Measurements from ENCODE around the gene INTS7.
A peak's percentile ranks its signal among the peaks of the same experiment; 100 is the strongest.

Gene INTS7

DNA sequence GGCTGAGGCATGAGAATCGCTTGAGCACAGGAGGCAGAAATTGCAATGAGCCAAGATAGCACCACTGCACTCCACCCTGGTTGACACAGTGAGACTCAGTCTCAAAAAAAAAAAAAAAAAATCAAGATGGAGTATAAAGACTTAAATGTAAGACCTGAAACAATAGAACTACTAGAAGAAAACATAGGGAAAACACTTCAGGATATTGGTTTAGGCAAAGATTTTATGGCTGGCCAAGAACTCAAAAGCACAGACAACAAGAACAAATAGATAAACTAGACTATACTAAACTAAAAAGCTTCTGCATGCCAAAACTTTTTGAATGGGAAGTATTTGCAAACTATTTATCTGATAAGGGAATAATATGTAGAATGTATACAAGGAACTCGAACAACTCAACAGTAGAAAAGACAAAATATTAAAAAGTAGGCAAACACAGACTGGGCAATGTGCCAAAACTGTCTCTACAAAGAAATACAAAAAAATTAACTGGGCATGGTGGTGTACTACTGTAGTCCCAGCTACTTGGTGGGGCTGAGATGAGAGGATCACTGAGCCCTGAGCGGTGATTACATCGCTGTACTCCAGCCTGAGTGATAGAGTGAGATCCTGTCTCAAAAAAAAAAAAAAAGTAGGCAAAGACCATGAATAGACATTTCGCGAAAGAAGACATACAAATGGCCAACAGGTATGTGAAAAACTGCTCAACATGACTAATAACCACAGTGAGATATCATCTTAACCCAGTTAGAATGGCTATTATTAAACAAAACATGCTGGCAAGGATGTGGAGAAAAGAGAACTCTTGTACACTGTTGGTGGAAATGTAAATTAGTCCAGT, 25.5 kb upstream of the INTS7 start:
- peaks cover 43% of the 10 kb centered on the region for H3K36me3 ChIP-seq (ENCODE audit: insufficient read depth, low read length)

DNA sequence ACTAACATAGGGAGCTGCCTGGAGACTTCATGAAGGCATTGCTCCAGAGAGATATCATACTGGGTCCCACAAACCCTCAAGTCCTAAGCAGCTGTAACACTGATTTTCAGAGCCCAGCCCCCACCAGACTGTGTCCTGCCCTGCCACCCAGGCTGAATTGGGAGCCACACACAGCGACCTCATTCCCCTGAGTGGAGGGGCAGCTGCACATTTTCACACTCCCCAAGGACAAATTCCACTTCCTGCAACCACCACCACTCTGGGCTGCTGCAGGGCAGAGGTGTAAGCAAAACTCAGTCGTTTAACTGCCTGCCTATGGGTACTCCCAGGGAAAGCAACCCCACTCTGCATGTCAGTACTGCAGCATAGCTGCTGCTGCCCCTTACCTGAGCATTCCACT, 20.0 kb upstream of the INTS7 start:
- H3K4me3 ChIP-seq (ENCODE audit: low read length), result no peak overlapping the region
- H2AFZ ChIP-seq (ENCODE audit: low read depth, low read length), result no peak overlapping the region
- H3K9me3 ChIP-seq (ENCODE audit: low read length), result peaks cover 16% of the 10 kb centered on the region
- peaks cover 64% of the 10 kb centered on the region for H3K36me3 ChIP-seq (ENCODE audit: insufficient read depth, low read length)
- no peaks in the 10 kb centered on the region for H3K27me3 ChIP-seq (ENCODE audit: insufficient read depth, low read length)
- H3K4me1 ChIP-seq (ENCODE audit: insufficient read depth, low read length), result no peaks in the 10 kb centered on the region

More for the DNA sequence above, 25.5 kb upstream of the INTS7 start:
- peaks cover 10% of the 10 kb centered on the region for H3K9me3 ChIP-seq (ENCODE audit: low read length)
- H3K4me1 ChIP-seq (ENCODE audit: insufficient read depth, low read length), result no peaks in the 10 kb centered on the region
- H3K27me3 ChIP-seq (ENCODE audit: insufficient read depth, low read length), result no peaks in the 10 kb centered on the region
- no peak overlapping the region for H3K4me3 ChIP-seq (ENCODE audit: low read length)
- no peak overlapping the region for H2AFZ ChIP-seq (ENCODE audit: low read depth, low read length)

DNA sequence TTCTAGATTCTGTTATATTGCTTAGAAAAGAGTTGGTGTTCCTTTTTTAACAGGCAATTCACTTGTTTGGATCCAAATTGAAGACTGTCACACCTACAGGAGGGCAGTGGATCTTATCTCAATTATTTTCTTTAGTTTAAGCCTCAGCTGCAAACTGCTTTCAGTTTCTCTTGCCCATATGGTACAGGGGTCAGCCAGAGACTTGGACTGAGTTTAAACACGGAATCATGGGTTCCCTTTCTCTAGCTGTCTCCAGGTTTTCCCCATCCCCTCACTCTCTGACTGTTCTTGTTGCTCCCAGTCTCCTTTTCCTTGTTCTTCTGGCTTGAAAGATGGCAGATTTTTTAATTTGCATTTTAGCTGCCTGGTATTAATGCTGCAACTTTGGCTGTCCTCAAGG, 18.6 kb upstream of the INTS7 start:
- Histone ChIP-seq H3K9me3 (ENCODE audit: low read length) (peaks cover 16% of the 10 kb centered on the region), H2AFZ (ENCODE audit: low read depth, low read length) (no peak overlapping the region), H3K4me3 (ENCODE audit: low read length) (no peak overlapping the region), H3K27me3 (ENCODE audit: insufficient read depth, low read length) (no peaks in the 10 kb centered on the region), H3K4me1 (ENCODE audit: insufficient read depth, low read length) (no peaks in the 10 kb centered on the region), H3K36me3 (ENCODE audit: insufficient read depth, low read length) (peaks cover 73% of the 10 kb centered on the region)

DNA sequence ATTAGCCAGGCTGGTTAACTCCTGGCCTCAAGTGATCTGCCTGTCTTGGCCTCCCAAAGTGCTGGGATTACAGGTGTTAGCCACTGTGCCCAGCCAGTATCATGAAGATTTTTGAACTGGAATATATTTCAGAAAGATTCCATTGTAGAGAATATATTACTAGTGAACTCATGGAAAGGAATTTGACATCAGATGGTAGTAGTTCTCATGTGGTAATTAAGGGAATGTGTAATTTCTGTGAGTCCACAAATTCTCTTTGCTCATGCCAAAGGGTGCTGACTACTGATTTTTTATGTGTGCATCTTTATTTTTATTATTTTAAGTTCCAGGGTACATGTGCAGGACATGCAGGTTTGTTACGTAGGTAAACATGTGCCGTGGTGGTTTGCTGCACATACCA, 10.6 kb upstream of the INTS7 start:
- Histone ChIP-seq H3K4me3 (ENCODE audit: low read length) (no peak overlapping the region), H3K9me3 (ENCODE audit: low read length) (peaks cover under 1% of the 10 kb centered on the region), H3K36me3 (ENCODE audit: insufficient read depth, low read length) (peaks cover 66% of the 10 kb centered on the region), H3K4me1 (ENCODE audit: insufficient read depth, low read length) (no peaks in the 10 kb centered on the region), H3K27me3 (ENCODE audit: insufficient read depth, low read length) (no peaks in the 10 kb centered on the region), H2AFZ (ENCODE audit: low read depth, low read length) (no peak overlapping the region)

DNA sequence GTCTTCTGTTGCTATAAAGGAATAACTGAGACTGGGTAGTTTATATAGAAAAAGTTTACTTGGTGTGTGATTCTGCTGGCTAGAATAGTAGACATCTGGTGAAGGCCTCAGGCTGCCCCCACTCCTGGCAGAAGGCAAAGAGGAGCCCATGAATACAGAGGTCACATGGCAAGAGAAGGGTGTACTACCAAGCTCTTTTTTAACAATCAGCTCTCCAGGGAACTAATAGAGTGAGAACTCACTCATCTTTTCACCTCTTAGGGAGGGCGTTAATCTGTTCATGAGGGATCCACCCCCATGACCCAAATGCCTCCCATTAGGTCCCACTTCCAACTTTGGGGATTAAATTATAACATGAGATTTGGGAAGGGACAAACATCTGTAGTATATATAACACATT, 9.5 kb upstream of the INTS7 start:
- H3K27me3 ChIP-seq (ENCODE audit: insufficient read depth, low read length), result no peaks in the 10 kb centered on the region
- H3K4me3 ChIP-seq (ENCODE audit: low read length), result no peak overlapping the region
- H2AFZ ChIP-seq (ENCODE audit: low read depth, low read length), result no peak overlapping the region
- H3K36me3 ChIP-seq (ENCODE audit: insufficient read depth, low read length), result peaks cover 70% of the 10 kb centered on the region
- no peaks in the 10 kb centered on the region for H3K4me1 ChIP-seq (ENCODE audit: insufficient read depth, low read length)
- peaks cover 4% of the 10 kb centered on the region for H3K9me3 ChIP-seq (ENCODE audit: low read length)

DNA sequence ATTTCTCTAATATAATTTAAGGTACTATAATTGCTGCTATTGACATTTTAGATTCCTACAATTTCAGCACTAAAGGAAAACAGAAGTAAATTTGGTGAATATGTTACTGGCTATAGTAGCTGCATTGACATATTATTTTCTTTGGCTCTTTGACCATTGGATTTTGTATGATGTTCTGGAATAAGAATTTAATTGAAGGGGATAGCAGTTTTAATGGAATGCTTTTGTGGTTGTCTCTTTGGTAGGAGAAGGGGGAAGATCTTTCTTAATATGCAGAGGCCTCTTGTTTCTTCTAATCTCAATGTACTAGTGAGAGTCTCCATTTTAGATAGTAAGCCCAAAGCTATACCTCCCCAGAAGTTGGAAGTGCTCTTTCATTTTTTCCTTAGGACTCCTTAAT, 7.1 kb upstream of the INTS7 start:
- no peak overlapping the region for H3K4me3 ChIP-seq (ENCODE audit: low read length)
- no peak overlapping the region for H2AFZ ChIP-seq (ENCODE audit: low read depth, low read length)
- peaks cover 7% of the 10 kb centered on the region for H3K4me1 ChIP-seq (ENCODE audit: insufficient read depth, low read length)
- H3K27me3 ChIP-seq (ENCODE audit: insufficient read depth, low read length), result no peaks in the 10 kb centered on the region
- peaks cover 62% of the 10 kb centered on the region for H3K36me3 ChIP-seq (ENCODE audit: insufficient read depth, low read length)
- H3K9me3 ChIP-seq (ENCODE audit: low read length), result peaks cover 4% of the 10 kb centered on the region

DNA sequence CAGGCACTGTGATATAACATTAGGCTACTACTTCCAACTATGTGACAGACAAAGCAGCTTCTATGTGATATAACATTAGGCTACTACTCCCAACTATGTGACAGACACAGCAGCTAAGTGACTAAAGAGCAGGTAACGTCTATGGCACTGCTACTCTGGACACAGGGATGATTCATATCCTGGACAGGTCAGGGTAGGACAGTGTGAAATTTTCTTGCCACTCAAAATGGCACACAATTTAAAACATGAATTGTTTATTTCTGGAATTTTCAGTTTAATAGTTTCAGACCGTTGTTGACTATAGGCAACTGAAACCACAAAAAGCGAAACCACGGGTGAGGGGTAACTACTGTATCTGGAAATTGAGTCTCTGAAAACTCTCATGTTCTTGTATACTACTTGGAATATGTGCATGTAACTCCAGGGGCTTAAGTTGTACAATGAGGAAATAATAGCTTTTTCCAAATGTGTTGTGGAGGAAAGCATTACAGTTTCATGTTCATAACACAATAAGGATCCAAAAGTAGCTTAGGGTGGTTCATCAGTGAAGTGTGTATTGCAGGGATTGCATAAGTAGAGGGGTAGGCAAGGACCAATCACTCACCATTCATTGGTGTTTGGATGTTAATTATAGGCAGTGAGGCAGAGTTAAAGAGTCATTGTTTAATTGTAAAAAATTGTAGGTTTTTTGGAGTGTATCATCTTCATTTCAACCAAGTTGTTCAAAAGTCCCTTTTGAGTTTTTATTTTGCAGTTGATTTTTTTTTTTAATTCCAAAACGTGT, 5.5 kb upstream of the INTS7 start:
- Histone ChIP-seq H3K27me3 (ENCODE audit: insufficient read depth, low read length) (no peaks in the 10 kb centered on the region), H3K4me1 (ENCODE audit: insufficient read depth, low read length) (peaks cover 13% of the 10 kb centered on the region), H3K36me3 (ENCODE audit: insufficient read depth, low read length) (peaks cover 49% of the 10 kb centered on the region), H3K9me3 (ENCODE audit: low read length) (peaks cover 4% of the 10 kb centered on the region), H2AFZ (ENCODE audit: low read depth, low read length) (no peak overlapping the region), H3K4me3 (ENCODE audit: low read length) (no peak overlapping the region)

DNA sequence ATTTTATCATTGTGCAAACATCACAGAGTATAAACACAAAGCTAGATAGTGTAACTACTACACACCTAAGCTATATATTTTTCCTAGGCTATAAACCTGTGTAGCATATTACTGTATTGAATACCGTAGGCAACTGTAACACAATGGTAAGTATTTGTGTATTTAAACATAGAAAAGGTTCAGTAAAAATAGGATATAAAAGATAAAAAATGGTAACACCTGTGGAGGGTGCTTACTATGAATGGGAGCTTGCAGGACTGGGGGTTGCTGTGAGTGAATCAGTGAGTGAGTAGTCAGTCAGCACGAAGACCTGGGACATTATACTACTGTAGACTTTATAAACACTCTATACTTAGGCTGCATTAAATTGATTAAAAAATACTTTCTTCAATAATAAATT, 4.3 kb upstream of the INTS7 start:
- Histone ChIP-seq H2AFZ (ENCODE audit: low read depth, low read length) (no peak overlapping the region), H3K4me3 (ENCODE audit: low read length) (no peak overlapping the region), H3K36me3 (ENCODE audit: insufficient read depth, low read length) (peaks cover 37% of the 10 kb centered on the region), H3K4me1 (ENCODE audit: insufficient read depth, low read length) (peaks cover 13% of the 10 kb centered on the region), H3K27me3 (ENCODE audit: insufficient read depth, low read length) (no peaks in the 10 kb centered on the region), H3K9me3 (ENCODE audit: low read length) (peaks cover 4% of the 10 kb centered on the region)

DNA sequence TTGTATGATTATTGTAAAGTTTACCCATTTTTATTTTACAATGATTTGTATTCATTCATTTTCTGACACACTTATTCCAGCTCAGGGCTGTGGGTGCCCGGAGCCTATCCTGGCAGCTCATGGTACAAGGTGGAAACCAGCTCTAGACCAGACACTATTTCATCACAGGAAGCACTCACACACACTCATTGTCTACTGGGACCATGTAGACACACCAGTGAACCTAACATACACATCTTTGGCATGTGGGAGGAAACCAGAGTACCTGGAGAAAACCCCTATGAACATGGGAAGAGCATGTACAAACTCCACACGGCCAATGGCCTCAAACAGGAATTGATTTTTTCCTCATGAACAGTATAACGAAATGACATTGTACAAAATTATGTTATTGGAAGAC, 2.5 kb upstream of the INTS7 start:
- Histone ChIP-seq H3K4me1 (ENCODE audit: insufficient read depth, low read length) (peaks cover 13% of the 10 kb centered on the region), H3K9me3 (ENCODE audit: low read length) (peaks cover 4% of the 10 kb centered on the region), H2AFZ (ENCODE audit: low read depth, low read length) (no peak overlapping the region), H3K27me3 (ENCODE audit: insufficient read depth, low read length) (no peaks in the 10 kb centered on the region), H3K4me3 (ENCODE audit: low read length) (no peak overlapping the region), H3K36me3 (ENCODE audit: insufficient read depth, low read length) (peaks cover 28% of the 10 kb centered on the region)

DNA sequence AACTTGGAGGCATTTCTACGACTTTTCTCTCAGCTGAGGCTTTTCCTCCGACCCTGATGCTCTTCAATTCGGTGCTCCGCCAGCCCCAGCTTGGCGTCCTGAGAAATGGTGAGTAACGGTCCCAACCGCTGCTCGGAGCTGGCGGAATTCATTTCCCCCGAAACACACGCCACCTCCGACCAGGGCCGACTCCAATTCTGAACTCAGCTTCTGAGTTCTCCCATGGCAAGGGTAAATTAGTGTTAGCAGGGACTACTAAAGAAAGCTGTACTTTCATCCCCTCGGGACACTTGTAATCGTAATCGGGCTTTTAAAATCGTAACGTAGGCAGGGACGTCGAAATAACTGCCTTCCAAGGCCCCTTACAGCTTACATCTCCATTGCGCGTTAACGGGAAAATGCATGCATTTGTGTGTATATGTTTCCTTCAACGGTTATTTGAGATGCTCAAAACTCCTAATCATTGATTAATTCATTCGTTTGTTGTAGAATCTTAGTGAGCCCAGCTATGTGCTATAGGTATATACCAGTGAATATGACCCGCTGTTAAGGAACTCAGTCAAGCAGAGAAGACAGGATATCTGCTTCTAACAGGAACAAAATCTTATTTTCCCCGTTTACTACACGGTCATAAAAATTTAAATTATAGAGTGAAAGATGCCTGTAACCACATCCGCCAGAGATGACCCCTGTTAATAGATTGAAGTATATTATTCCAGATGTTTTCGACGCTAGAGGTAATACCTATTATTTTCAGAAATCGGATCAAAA, 663 bp upstream of the INTS7 start:
- H3K9me3 ChIP-seq (ENCODE audit: low read length), result peaks cover 4% of the 10 kb centered on the region
- H3K4me1 ChIP-seq (ENCODE audit: insufficient read depth, low read length), result peaks cover 18% of the 10 kb centered on the region
- H3K4me3 ChIP-seq (ENCODE audit: low read length), result peak overlapping the region; percentile 66
- peaks cover 23% of the 10 kb centered on the region for H3K36me3 ChIP-seq (ENCODE audit: insufficient read depth, low read length)
- peak overlapping the region; percentile 100 for H2AFZ ChIP-seq (ENCODE audit: low read depth, low read length)
- no peaks in the 10 kb centered on the region for H3K27me3 ChIP-seq (ENCODE audit: insufficient read depth, low read length)

DNA sequence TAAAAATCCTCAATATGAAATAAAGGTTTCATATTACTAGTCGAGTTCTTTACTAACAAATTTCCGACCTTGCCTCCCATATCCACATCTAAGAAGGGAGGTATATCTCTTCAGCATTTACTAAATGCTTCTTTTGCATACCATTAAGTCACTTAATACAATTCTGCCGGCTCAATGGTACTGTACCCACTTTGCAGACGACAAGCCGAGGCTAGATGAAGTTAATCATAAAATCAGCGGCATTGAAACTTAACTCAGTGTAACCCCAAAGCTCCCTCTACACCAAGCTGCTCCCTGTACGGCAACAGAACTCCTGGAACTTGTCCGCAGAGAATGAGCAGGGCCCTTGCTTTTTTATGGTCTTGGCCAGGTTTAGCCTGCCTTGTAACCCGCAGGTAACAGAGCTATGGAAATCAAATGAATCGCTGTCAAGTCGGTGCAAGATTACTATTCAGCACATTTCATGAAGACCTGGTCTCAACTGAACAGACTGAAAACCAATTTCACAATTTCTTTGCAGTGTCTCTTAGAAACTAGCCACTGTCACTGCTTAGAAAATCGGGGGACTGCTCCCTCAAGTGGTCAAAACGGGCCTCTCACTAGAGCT, 738 bp downstream of the INTS7 start:
- H3K9me3 ChIP-seq (ENCODE audit: low read length), result no peaks in the 10 kb centered on the region
- H2AFZ ChIP-seq (ENCODE audit: low read depth, low read length), result no peak overlapping the region
- H3K36me3 ChIP-seq (ENCODE audit: insufficient read depth, low read length), result peaks cover 11% of the 10 kb centered on the region
- peaks cover 22% of the 10 kb centered on the region for H3K4me1 ChIP-seq (ENCODE audit: insufficient read depth, low read length)
- H3K4me3 ChIP-seq (ENCODE audit: low read length), result peak overlapping the region; percentile 66
- no peaks in the 10 kb centered on the region for H3K27me3 ChIP-seq (ENCODE audit: insufficient read depth, low read length)

DNA sequence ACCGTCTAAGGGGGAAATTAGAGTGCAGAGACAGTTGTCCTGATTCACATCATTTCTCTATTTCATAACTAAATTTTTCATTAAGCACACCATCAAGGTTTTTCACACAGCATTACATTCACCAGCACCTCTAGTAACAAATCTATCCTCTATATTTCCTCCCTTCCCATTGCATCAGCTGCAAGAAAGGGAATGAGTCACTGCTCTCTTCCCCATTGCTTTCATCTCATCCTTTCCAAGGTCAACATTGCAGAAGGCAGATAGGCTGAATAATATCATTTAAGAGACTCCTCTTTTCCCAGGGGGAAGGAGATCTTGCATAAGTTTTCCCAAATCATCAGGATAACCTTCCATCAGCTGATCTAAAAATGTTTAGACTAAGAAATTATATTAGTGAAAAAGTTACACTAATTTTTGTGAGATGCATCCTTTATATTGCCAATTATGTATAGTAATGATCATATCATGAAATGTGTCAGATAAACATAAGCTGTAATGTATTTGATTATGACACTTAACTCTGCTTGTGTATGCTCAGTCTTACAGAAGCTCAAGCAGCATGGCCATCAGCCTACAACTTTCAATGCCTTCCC, 4.3 kb downstream of the INTS7 start:
- Histone ChIP-seq H3K9me3 (ENCODE audit: low read length) (no peaks in the 10 kb centered on the region), H3K4me1 (ENCODE audit: insufficient read depth, low read length) (peaks cover 9% of the 10 kb centered on the region), H2AFZ (ENCODE audit: low read depth, low read length) (no peak overlapping the region), H3K4me3 (ENCODE audit: low read length) (no peak overlapping the region), H3K27me3 (ENCODE audit: insufficient read depth, low read length) (no peaks in the 10 kb centered on the region), H3K36me3 (ENCODE audit: insufficient read depth, low read length) (peaks cover 2% of the 10 kb centered on the region)

Data from neuron (in vitro differentiated cells).